Measurements from ENCODE around the gene GAMT. TPM values are rescaled to one million over a fixed set of nuclear protein-coding genes. Genes with fewer than 3 reads are reported as not detected.
"Not testable (repeated sequence)": the region's sequence is repeated elsewhere in the genome, so short reads cannot be mapped to it uniquely, and the experiment has no call there.

Gene GAMT
- 53.9 and 58.5 TPM in 2 replicates for total RNA-seq (2014; rRNA removed; shearing (Covaris generic))
- 43.7 and 51.8 TPM in 2 replicates for polyA plus RNA-seq (2015; cell fraction: cytosol; rRNA removed)
- polyA plus RNA-seq (2015; cell fraction: nucleus; rRNA removed) = 24.2 and 26.7 TPM in 2 replicates

- DNase-seq (ENCODE audit: low read depth) = no peak
Measured at GRCh38 chr19:1401138-1401888, at the start of gene GAMT. GAMT (minus strand) TSS chr19:1401542; CDS start chr19:1401476, 66 bp downstream.

GRCh38 chr19:1449467-1450442, 48.4 kb upstream of the GAMT start, which contains the start of gene APC2:
APC2 (plus strand) TSS chr19:1450121; CDS start chr19:1453002, 2,881 bp downstream.
- DNase-seq (ENCODE audit: low read depth) = no peak

- DNase-seq (ENCODE audit: low read depth) = no peak
Measured at GRCh38 chr19:1447944-1448343, 46.6 kb upstream of the GAMT start.

GRCh38 chr19:1447504-1447903, 46.2 kb upstream of the GAMT start:
- no peak for DNase-seq (ENCODE audit: low read depth)

- DNase-seq (ENCODE audit: low read depth) = no peak
Measured at GRCh38 chr19:1446713-1447481, 45.6 kb upstream of the GAMT start.

- no peak for DNase-seq (ENCODE audit: low read depth)
Measured at GRCh38 chr19:1445932-1446712, 44.8 kb upstream of the GAMT start.

GRCh38 chr19:1445185-1445931, 44.0 kb upstream of the GAMT start:
- peak; percentile 73 for DNase-seq (ENCODE audit: low read depth)

GRCh38 chr19:1441677-1442438, 40.5 kb upstream of the GAMT start:
- DNase-seq (ENCODE audit: low read depth) = no peak

GRCh38 chr19:1441022-1441426, 39.7 kb upstream of the GAMT start:
- no peak for DNase-seq (ENCODE audit: low read depth)

- no peak for DNase-seq (ENCODE audit: low read depth)
Measured at GRCh38 chr19:1440418-1440801, 39.1 kb upstream of the GAMT start.

GRCh38 chr19:1439525-1440417, 38.4 kb upstream of the GAMT start:
- DNase-seq (ENCODE audit: low read depth) = not testable (repeated sequence)

- DNase-seq (ENCODE audit: low read depth) = no peak
Measured at GRCh38 chr19:1438933-1439354, 37.6 kb upstream of the GAMT start.

- peak; percentile 89 for DNase-seq (ENCODE audit: low read depth)
Measured at GRCh38 chr19:1438035-1438932, 36.9 kb upstream of the GAMT start, which contains the start of gene RPS15. RPS15 (plus strand) TSS chr19:1438396; CDS start chr19:1438426, 30 bp downstream.

- DNase-seq (ENCODE audit: low read depth) = no peak
Measured at GRCh38 chr19:1437609-1438008, 36.3 kb upstream of the GAMT start.

- no peak for DNase-seq (ENCODE audit: low read depth)
Measured at GRCh38 chr19:1435378-1435989, 34.1 kb upstream of the GAMT start.

GRCh38 chr19:1434577-1435060, 33.3 kb upstream of the GAMT start:
- no peak for DNase-seq (ENCODE audit: low read depth)
